Measurements from ENCODE around the gene PALM2AKAP2.
A peak's percentile ranks its signal among the peaks of the same experiment; 100 is the strongest.

Gene PALM2AKAP2

GRCh38 chr9:109816490-109816889 lies 36.5 kb downstream of the PALM2AKAP2 start:
- Histone ChIP-seq H3K4ac (ENCODE audit: low read length) (no peak overlapping the region), H2AFZ (ENCODE audit: low read length) (no peak overlapping the region), H2BK5ac (ENCODE audit: low read length) (no peak overlapping the region), H3K4me3 (ENCODE audit: low read length in 2 of 2) (no peak overlapping the region), H2BK15ac (ENCODE audit: low read length) (no peak overlapping the region), H3K14ac (ENCODE audit: low read length) (no peak overlapping the region), H3K36me3 (replicated peaks in 1 of 2; ENCODE audit: control insufficient read depth in 2 of 2, insufficient read depth in 2 of 2, low read length in 2 of 2) (no peaks in the 10 kb centered on the region), H3K4me2 (ENCODE audit: insufficient read depth, low read length, poor library complexity, severe bottlenecking) (no peak overlapping the region), H2BK120ac (ENCODE audit: low read depth, low read length) (no peak overlapping the region), H3K9me3 (replicated peaks in 1 of 2; ENCODE audit: control insufficient read depth in 2 of 2, insufficient read depth in 1 of 2, low read depth in 1 of 2, low read length in 2 of 2) (no peaks in the 10 kb centered on the region), H3K27ac (replicated peaks; ENCODE audit: low read length) (no peak overlapping the region), H3K18ac (ENCODE audit: low read length) (no peak overlapping the region), H3K23ac (ENCODE audit: low read depth, low read length, poor library complexity) (no peak overlapping the region), H4K91ac (ENCODE audit: low read depth, low read length, poor library complexity) (no peak overlapping the region), H3K9ac (ENCODE audit: low read depth, low read length, poor library complexity) (no peak overlapping the region), H4K8ac (ENCODE audit: low read depth, low read length) (no peak overlapping the region), H2BK12ac (ENCODE audit: low read length) (no peak overlapping the region), H3K4me1 (ENCODE audit: control insufficient read depth in 2 of 2, insufficient read depth in 1 of 2, low read depth in 1 of 2, low read length in 2 of 2) (peaks cover 0 to 12% of the 10 kb centered on the region in 2 donors), H3K79me1 (ENCODE audit: low read depth, low read length) (no peaks in the 10 kb centered on the region), H2AK5ac (ENCODE audit: low read depth, low read length) (no peak overlapping the region), H3K27me3 (ENCODE audit: control insufficient read depth in 3 of 3, insufficient read depth in 3 of 3, low read depth in 1 of 3, low read length in 3 of 3) (no peaks in the 10 kb centered on the region)
- DNase-seq (ENCODE audit: low spot score), result no peak
- no CpG with 5 or more reads among the region's 4 CpGs for WGBS, 2 donors (ENCODE audit: extremely low coverage in 2 of 2, insufficient read length in 2 of 2, insufficient replicate concordance in 1 of 2)

DNA sequence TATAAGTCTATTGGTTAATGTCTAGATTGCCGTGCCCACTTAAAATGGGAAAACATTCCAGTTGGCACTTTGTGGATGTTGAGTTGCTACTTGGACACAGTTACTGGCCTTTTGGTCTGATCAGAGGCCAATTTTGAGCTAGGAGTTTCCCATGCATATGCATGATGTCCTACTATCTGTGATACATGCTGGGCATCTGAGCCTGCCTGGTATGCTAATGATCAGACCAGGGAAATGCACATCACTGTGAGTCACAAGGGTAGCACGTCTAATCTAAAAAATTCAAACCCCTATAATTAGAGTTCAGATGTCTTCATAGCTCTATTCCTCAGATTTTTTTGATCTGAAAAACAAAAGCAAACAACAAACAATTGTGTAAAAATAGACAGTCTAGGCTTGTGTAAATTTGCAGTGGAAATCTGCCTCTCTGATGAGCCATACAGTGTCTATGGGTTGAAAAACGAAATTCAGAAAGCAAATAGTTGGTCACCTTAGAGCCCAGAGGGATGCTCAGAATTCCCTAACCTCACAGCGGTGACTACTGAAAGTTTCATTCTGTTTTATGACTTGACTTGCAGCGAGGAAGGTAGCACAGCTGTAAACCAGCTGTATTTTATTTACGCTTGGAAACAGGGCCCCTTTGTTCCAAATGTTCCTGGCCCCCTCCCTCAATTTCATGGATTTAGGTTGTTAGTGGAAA lies 37.3 kb downstream of the PALM2AKAP2 start:
- Histone ChIP-seq H3K23ac (ENCODE audit: low read depth, low read length, poor library complexity) (no peak overlapping the region), H3K4me3 (ENCODE audit: low read length in 2 of 2) (no peak overlapping the region), H3K79me1 (ENCODE audit: low read depth, low read length) (no peaks in the 10 kb centered on the region), H3K14ac (ENCODE audit: low read length) (no peak overlapping the region), H2BK12ac (ENCODE audit: low read length) (no peak overlapping the region), H2BK5ac (ENCODE audit: low read length) (no peak overlapping the region), H3K18ac (ENCODE audit: low read length) (no peak overlapping the region), H3K4me1 (ENCODE audit: control insufficient read depth in 2 of 2, insufficient read depth in 1 of 2, low read depth in 1 of 2, low read length in 2 of 2) (peaks cover 0 to 11% of the 10 kb centered on the region in 2 donors), H3K9me3 (replicated peaks in 1 of 2; ENCODE audit: control insufficient read depth in 2 of 2, insufficient read depth in 1 of 2, low read depth in 1 of 2, low read length in 2 of 2) (no peaks in the 10 kb centered on the region), H4K91ac (ENCODE audit: low read depth, low read length, poor library complexity) (no peak overlapping the region), H3K4ac (ENCODE audit: low read length) (no peak overlapping the region), H3K27me3 (ENCODE audit: control insufficient read depth in 3 of 3, insufficient read depth in 3 of 3, low read depth in 1 of 3, low read length in 3 of 3) (no peaks in the 10 kb centered on the region), H4K8ac (ENCODE audit: low read depth, low read length) (no peak overlapping the region), H3K36me3 (replicated peaks in 1 of 2; ENCODE audit: control insufficient read depth in 2 of 2, insufficient read depth in 2 of 2, low read length in 2 of 2) (no peaks in the 10 kb centered on the region), H3K9ac (ENCODE audit: low read depth, low read length, poor library complexity) (no peak overlapping the region), H2BK15ac (ENCODE audit: low read length) (no peak overlapping the region), H3K27ac (replicated peaks; ENCODE audit: low read length) (no peak overlapping the region), H2AK5ac (ENCODE audit: low read depth, low read length) (no peak overlapping the region), H2AFZ (ENCODE audit: low read length) (no peak overlapping the region), H3K4me2 (ENCODE audit: insufficient read depth, low read length, poor library complexity, severe bottlenecking) (no peak overlapping the region), H2BK120ac (ENCODE audit: low read depth, low read length) (no peak overlapping the region)
- DNase-seq (ENCODE audit: low spot score), result no peak
- WGBS, 2 donors (ENCODE audit: extremely low coverage in 2 of 2, insufficient read length in 2 of 2, insufficient replicate concordance in 1 of 2), result no CpG with 5 or more reads among the region's 6 CpGs

- Histone ChIP-seq H3K4me1 (ENCODE audit: control insufficient read depth in 2 of 2, insufficient read depth in 1 of 2, low read depth in 1 of 2, low read length in 2 of 2) (peaks cover 0 to 6% of the 10 kb centered on the region in 2 donors), H3K4me3 (ENCODE audit: low read length in 2 of 2) (no peak overlapping the region), H3K79me1 (ENCODE audit: low read depth, low read length) (no peaks in the 10 kb centered on the region), H2AFZ (ENCODE audit: low read length) (no peak overlapping the region), H2BK5ac (ENCODE audit: low read length) (no peak overlapping the region), H3K4me2 (ENCODE audit: insufficient read depth, low read length, poor library complexity, severe bottlenecking) (no peak overlapping the region), H4K8ac (ENCODE audit: low read depth, low read length) (no peak overlapping the region), H4K91ac (ENCODE audit: low read depth, low read length, poor library complexity) (no peak overlapping the region), H2BK15ac (ENCODE audit: low read length) (no peak overlapping the region), H2BK120ac (ENCODE audit: low read depth, low read length) (no peak overlapping the region), H3K18ac (ENCODE audit: low read length) (no peak overlapping the region), H3K4ac (ENCODE audit: low read length) (no peak overlapping the region), H3K23ac (ENCODE audit: low read depth, low read length, poor library complexity) (no peak overlapping the region), H3K36me3 (replicated peaks in 1 of 2; ENCODE audit: control insufficient read depth in 2 of 2, insufficient read depth in 2 of 2, low read length in 2 of 2) (no peaks in the 10 kb centered on the region), H3K27ac (replicated peaks; ENCODE audit: low read length) (no peak overlapping the region), H3K14ac (ENCODE audit: low read length) (no peak overlapping the region), H3K9me3 (replicated peaks in 1 of 2; ENCODE audit: control insufficient read depth in 2 of 2, insufficient read depth in 1 of 2, low read depth in 1 of 2, low read length in 2 of 2) (no peaks in the 10 kb centered on the region), H2BK12ac (ENCODE audit: low read length) (no peak overlapping the region), H3K27me3 (ENCODE audit: control insufficient read depth in 3 of 3, insufficient read depth in 3 of 3, low read depth in 1 of 3, low read length in 3 of 3) (no peaks in the 10 kb centered on the region), H2AK5ac (ENCODE audit: low read depth, low read length) (no peak overlapping the region), H3K9ac (ENCODE audit: low read depth, low read length, poor library complexity) (no peak overlapping the region)
- no CpG with 5 or more reads among the region's 9 CpGs for WGBS, 2 donors (ENCODE audit: extremely low coverage in 2 of 2, insufficient read length in 2 of 2, insufficient replicate concordance in 1 of 2)
- DNase-seq (ENCODE audit: low spot score), result peak; percentile 91
Measured at GRCh38 chr9:109817846-109818472, 38.0 kb downstream of the PALM2AKAP2 start.

- Histone ChIP-seq H2BK5ac (ENCODE audit: low read length) (no peak overlapping the region), H3K4me3 (ENCODE audit: low read length in 2 of 2) (no peak overlapping the region), H2AK5ac (ENCODE audit: low read depth, low read length) (no peak overlapping the region), H4K8ac (ENCODE audit: low read depth, low read length) (no peak overlapping the region), H3K14ac (ENCODE audit: low read length) (no peak overlapping the region), H3K27ac (replicated peaks; ENCODE audit: low read length) (no peak overlapping the region), H2BK120ac (ENCODE audit: low read depth, low read length) (no peak overlapping the region), H3K18ac (ENCODE audit: low read length) (no peak overlapping the region), H2AFZ (ENCODE audit: low read length) (no peak overlapping the region), H3K23ac (ENCODE audit: low read depth, low read length, poor library complexity) (no peak overlapping the region), H3K4me2 (ENCODE audit: insufficient read depth, low read length, poor library complexity, severe bottlenecking) (no peak overlapping the region), H3K4me1 (ENCODE audit: control insufficient read depth in 2 of 2, insufficient read depth in 1 of 2, low read depth in 1 of 2, low read length in 2 of 2) (peaks cover 0 to 8% of the 10 kb centered on the region in 2 donors), H3K36me3 (replicated peaks in 1 of 2; ENCODE audit: control insufficient read depth in 2 of 2, insufficient read depth in 2 of 2, low read length in 2 of 2) (no peaks in the 10 kb centered on the region), H3K79me1 (ENCODE audit: low read depth, low read length) (no peaks in the 10 kb centered on the region), H4K91ac (ENCODE audit: low read depth, low read length, poor library complexity) (no peak overlapping the region), H2BK12ac (ENCODE audit: low read length) (no peak overlapping the region), H2BK15ac (ENCODE audit: low read length) (no peak overlapping the region), H3K9me3 (replicated peaks in 1 of 2; ENCODE audit: control insufficient read depth in 2 of 2, insufficient read depth in 1 of 2, low read depth in 1 of 2, low read length in 2 of 2) (no peaks in the 10 kb centered on the region), H3K4ac (ENCODE audit: low read length) (no peak overlapping the region), H3K27me3 (ENCODE audit: control insufficient read depth in 3 of 3, insufficient read depth in 3 of 3, low read depth in 1 of 3, low read length in 3 of 3) (no peaks in the 10 kb centered on the region), H3K9ac (ENCODE audit: low read depth, low read length, poor library complexity) (no peak overlapping the region)
- no peak for DNase-seq (ENCODE audit: low spot score)
- WGBS, 2 donors (ENCODE audit: extremely low coverage in 2 of 2, insufficient read length in 2 of 2, insufficient replicate concordance in 1 of 2), result no CpG with 5 or more reads among the region's 1 CpG
Measured at GRCh38 chr9:109821711-109822110, 41.7 kb downstream of the PALM2AKAP2 start.
